ENCODE data around the gene CCDC126.
"Not testable (repeated sequence)": the region's sequence is repeated elsewhere in the genome, so short reads cannot be mapped to it uniquely, and the experiment has no call there.

Gene CCDC126, protein sequence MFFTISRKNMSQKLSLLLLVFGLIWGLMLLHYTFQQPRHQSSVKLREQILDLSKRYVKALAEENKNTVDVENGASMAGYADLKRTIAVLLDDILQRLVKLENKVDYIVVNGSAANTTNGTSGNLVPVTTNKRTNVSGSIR

DNA sequence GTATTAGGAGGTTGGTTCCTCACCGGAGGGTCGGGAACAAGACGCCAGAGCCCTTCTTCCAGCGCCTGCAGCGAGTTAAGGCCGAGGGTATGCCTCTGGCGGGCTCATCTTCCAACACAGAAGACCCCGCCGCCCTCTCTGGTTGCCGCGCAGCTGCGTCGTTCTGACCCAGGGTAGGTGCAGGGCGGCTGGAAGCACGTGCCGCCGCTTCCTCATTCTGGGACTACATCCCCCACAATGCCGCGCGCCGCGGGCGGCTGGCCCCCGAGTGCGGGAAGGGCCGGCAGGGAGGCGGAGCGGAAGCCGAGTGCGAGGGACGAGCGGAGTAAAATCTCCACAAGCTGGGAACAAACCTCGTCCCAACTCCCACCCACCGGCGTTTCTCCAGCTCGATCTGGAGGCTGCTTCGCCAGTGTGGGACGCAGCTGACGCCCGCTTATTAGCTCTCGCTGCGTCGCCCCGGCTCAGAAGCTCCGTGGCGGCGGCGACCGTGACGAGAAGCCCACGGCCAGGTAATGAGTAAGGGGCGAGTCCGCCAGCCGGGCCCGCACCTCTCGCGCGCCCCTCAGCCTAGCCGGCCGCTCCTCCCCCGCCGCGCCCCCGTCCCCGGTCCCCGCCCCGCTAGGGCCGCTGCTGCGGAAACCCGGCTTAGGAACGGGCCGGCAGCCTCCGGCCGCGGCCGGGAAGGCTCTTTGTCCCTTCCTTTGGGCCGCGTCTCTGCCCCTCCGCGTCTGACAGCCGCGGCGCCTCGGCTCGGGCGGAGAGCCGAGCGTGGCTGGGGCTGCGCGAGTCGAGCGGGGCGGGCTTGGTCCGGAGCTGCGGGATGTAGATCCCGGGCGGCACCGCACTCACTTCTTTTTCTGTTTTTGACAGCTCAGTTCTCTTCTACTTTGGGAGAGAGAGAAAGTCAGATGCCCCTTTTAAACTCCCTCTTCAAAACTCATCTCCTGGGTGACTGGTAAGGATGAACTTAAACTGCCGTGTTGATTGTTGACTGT is at the start of gene CCDC126:
TSS of gene CCDC126 (plus strand) at position 289 of the 998 bp plus-strand sequence. CDS start 13,934 bp downstream, outside the sequence.
- DNase-seq: peak; percentile 97

- no peak for DNase-seq
These were observed 49.5 kb upstream of the CCDC126 start for GRCh38 chr7:23547662-23548061.

GRCh38 chr7:23558303-23558702 is 38.9 kb upstream of the CCDC126 start:
- DNase-seq: no peak

- peak; percentile 78 for DNase-seq
These were observed 26.5 kb upstream of the CCDC126 start for GRCh38 chr7:23570592-23571200.

DNA sequence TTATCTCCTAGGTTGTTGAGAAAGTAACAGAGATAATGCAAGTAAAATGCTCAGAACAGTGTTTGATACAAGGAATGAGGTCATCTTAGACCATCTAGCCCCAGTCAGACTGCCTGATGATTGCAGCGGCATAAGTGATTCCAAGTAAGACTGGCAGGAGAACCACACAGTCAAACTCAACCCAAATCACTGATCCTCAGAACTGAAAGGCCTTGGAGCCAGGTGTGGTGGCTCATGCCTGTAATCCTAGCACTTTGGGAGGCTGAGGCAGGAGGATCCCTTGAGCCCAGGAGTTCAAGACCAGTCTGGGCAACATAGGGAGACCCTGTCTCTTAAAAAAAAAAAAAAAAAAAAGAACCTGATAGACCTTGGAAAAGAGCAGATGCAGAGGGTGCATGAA is 15.2 kb upstream of the CCDC126 start:
- not testable (repeated sequence) for DNase-seq

DNA sequence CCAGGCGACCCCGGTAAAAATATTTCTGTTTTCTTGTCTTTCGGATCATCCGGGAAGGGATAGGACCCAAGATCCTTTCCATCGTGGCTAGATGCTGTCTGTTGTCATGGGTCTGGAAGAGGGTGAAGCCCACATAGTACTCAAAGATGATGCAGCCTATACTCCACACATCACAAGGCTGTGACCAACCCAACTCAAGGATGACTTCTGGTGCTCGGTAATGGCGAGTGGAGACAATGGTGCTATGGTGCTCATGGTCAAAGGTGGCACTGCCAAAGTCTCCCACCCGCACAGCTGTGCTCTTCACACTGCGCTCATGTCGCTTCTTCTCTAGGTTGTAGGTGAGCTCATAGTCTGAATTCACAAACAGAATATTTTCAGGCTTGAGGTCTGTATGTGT is 11.9 kb upstream of the CCDC126 start:
- not testable (repeated sequence) for DNase-seq

GRCh38 chr7:23586159-23586558 is 11.0 kb upstream of the CCDC126 start:
- no peak for DNase-seq

DNA sequence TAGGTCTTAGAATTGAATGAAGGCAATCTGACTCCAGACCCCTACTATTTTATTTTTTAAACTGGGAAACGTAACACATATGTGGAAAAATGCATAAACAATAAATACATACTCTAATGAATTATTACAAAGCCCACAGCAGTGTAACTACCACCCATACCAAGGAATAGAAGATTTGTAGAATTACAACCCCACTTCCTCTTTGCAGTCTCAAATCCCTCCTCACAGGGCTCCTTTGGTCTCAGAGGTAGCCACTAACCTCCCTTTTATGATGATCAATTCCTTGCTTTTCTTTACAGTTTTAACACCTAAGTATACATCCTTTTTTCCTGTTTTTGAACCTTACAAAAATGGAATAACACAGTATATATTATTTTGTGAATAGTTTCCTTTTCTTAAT is 6.7 kb upstream of the CCDC126 start:
- DNase-seq: no peak

GRCh38 chr7:23593706-23594105 is 3.5 kb upstream of the CCDC126 start:
- DNase-seq: no peak

DNA sequence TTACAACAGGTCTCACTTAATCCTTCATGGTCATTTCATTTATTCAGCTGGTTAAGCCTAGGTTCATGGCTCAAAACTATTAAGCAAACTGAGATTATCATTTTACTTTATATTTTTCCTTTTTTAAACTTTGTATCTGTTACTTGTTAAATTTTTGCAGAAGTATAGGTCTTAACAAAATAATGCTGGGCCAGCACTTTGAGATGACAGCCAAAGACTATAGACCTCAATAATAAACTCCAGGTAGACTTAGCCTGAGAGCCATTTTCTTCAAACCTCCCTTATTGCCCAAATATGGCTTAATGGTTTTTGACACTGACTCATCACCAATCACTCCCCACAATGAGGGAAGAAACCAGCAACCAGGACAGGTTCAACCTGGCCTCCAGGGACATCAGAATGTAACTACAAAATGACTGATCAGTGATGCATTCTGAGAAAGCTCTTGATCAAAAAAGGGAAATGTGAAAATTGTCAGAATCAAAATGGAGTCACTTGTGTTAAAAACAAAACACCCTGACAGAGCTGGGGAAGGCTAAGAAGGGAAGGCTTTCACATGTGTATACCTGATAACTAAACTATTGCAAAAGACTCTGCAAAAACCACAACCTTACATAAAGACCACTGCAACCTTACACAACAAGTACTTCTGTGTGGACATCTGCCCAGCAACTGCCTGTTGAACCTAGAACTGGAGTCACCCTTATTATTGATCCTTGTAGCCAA is 2.1 kb upstream of the CCDC126 start:
- DNase-seq: peak; percentile 33

- DNase-seq: peak; percentile 59
These were observed 1.1 kb downstream of the CCDC126 start for GRCh38 chr7:23598296-23598695.

DNA sequence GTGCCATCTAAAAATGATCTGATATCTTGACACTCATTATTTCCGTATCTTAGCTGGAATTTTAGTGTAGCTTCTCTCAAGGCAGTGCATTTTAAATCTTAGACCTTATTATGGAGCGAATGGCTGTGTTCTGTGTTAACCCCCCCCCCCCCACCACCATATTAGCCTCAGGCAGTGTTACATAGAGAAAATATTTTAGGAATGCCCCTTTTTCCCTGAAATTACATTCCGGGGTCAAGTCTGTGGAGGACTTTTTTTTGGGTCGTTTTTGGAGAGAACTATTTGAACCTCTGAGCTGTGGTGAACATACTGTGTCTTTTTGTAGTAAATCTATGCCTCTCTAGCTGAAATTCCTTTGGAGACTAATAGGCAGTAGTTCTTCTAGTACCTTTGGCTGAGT is 3.1 kb downstream of the CCDC126 start:
- no peak for DNase-seq

DNA sequence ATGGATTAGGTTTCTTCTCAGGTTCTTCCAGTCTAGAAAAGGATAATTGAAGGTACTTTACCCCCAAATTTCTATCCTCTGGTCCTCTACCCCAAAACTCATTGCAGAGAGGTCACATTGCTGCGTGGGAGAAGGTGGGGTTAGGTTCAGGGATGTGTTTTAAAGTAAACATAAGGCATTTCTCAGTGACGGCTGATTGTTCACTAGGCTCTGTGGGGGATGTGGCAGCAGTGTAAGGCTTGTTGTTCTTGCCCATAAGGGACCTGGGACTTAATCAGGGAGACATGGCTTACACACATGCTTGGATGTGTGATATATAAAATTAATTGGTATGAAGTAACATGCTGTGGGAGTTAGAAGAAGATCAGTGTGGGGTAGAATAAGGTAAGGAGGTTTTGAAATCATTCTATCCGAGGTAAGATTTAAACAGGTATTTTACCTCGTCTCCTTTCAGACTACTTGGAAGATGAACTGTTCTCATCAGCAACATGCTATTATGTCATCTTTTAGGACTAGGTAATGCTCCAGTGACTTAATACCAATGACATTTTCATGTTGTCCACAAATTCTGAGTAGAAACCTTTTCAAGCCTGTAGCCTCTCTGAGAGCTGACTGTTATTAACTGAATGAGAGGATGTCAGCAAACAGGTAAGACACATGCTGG is 6.6 kb downstream of the CCDC126 start:
- peak; percentile 9 for DNase-seq

DNA sequence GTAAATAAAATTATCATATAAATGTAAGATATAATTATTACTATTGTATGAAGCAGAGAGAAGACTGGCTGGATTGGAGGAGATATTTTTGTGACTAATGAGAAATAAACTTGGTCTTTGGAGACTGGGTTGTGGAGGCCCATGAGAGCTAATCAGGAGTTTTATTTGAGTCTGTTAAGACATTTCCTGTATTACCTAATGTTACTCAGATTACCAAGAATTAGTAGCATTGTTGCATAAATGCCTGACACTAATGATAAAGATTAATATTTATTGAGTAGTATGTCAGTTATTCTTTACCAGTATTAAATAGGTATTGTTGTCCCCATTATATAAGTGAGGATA is 7.1 kb downstream of the CCDC126 start:
- DNase-seq: no peak

GRCh38 chr7:23607130-23607529 is 9.9 kb downstream of the CCDC126 start:
- peak; percentile 6 for DNase-seq

GRCh38 chr7:23607866-23608265 is 10.7 kb downstream of the CCDC126 start:
- no peak for DNase-seq

GRCh38 chr7:23615331-23615730 is 18.1 kb downstream of the CCDC126 start:
- no peak for DNase-seq

DNA sequence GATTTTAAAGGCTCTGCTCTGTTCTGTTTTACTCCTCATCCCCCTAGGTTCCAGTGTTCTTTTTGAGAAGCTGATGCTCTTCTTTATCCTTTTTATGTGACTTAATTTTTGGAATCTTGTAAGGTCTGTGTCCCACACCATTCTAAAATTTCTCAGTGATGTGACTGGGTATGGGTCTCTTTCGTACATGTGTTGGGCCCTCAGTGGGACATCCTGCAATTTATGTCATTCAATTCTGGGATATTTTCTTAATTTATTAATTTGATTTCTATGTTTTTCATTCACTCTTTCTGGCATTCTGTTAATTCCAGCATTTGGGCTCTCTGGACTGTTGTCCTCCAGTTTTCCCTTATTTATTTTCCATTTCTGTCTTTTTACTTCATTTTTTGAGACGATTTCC is 19.4 kb downstream of the CCDC126 start:
- no peak for DNase-seq

DNA sequence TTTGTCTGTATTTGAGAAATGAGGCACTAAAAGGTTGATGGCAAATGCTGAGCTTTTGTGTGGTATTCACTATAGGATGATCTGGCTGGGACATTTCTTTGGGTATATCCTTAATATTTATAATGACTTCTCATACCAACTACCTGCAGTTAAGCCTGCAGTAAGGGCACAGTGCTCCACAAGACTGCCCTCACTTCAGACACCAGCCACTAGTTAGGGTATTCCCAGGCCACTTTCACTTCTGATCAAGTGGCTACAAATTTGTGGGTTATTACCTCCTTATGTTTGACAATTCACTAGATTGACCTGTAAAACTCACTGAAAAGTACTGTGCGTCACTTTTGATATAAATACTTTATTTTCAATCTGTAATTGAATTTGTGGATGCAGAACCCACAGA is 20.3 kb downstream of the CCDC126 start:
- DNase-seq: no peak

DNA sequence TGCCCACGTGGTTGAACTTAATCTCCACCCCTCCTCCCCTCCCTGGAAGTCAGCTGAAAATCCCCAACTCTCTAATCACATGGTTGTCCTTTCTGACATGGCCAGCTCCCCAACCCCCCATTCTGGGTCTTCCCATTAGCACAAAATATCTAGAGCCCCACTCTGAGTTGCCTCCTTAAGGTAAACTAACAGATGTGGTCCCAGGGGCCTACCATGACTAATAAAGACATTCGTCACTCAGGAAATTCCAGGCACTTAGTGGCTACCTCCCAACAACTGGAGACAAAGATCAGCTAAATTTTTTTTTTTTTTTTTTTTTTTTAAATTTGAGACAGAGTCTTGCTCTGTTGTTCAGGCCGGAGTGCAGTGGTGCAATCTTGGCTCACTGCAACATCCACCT is 21.1 kb downstream of the CCDC126 start:
- DNase-seq: no peak

GRCh38 chr7:23619141-23619540 is 22.0 kb downstream of the CCDC126 start:
- no peak for DNase-seq

DNA sequence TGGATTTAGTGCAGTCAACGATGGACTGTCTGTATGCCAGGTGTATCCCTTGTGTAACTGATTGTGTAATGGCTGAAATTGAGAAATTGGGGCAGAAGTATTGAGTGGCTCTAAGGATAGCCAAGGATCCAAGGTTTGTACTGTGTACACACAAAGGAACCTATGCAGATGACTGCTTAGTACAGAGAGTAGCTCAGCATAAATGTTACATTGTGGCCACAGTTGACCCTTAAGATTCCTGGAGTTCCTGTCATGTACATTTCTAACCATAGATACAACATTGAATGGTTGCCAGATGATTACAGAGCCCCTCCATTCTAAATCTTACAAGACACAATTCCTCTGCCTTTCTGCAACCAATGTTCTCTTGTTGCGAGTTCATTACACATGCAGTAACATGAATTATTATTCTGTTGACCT is 25.3 kb downstream of the CCDC126 start:
- DNase-seq: no peak

DNA sequence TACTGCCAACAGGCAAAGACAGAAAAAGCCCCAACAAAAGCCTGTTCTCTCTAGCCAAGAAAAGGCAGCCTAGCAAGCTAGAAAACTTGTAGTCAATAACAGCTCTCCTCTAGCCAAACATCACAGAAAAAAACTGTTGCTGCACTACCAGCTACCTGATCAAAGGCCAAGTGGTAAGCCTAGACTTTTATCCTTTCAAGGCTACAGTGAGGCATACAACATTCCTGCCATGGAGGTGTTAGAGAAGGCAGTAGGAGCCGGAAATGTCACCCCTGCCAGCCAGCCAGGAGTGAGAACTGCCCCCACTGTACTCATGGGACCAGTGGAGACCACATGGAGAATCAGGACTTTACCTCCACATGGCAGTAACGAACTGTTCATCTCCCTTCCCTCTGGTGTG is 31.2 kb downstream of the CCDC126 start:
- DNase-seq: no peak
